Adrenal gland (tissue), 12 donors: ENCODE data around the gene CRYBG3. TPM values are rescaled to one million over a fixed set of nuclear protein-coding genes. Genes with fewer than 3 reads are reported as not detected.

Source experiments
- DNase-seq, 7 donors: peaks; one replicate each; pipeline ENCODE4 v3.0.0-alpha.2; 2019 to 2020
- H3K27ac ChIP-seq, 5 donors: fragments of 200-600 bp; sonication (generic) in 4 of 5; 1 replicate in 3 of 5; 2 replicates in 2 of 5; pipeline versions ENCODE4 v1.5.1 to v1.8.0; 2016 to 2020; ENCODE audit warnings: mild to moderate bottlenecking in 1 of 5
- H3K27me3 ChIP-seq: fragments of 200-600 bp; 2 replicates; pipeline ENCODE4 v1.8.0; 2021
- H3K36me3 ChIP-seq, 2 donors: fragments of 200-600 bp; replicated peaks in 1 of 2; 1 replicate in 1 of 2; 2 replicates in 1 of 2; pipeline versions ENCODE4 v1.5.1 to v1.8.0; 2018 to 2022
- H3K4me1 ChIP-seq, 2 donors: fragments of 200-600 bp; replicated peaks in 1 of 2; 1 replicate in 1 of 2; 2 replicates in 1 of 2; pipeline versions ENCODE4 v1.5.1 to v1.8.0; 2018 to 2021
- H3K4me3 ChIP-seq, 4 donors: fragments of 200-600 bp; sonication (generic) in 3 of 4; one replicate each; pipeline ENCODE4 v1.5.1; 2016 to 2018
- H3K9me3 ChIP-seq, 3 donors: fragments of 200-600 bp; sonication (generic) in 1 of 3; replicated peaks in 1 of 3; 1 replicate in 2 of 3; 2 replicates in 1 of 3; pipeline versions ENCODE4 v1.5.1 to v1.8.0; 2016 to 2021
- CTCF ChIP-seq, 6 experiments: fragments of 450-650 bp in 4 of 6; fragments of 200-600 bp in 2 of 6; sonication (generic) in 1 of 6; IDR thresholded peaks; 1 replicate in 5 of 6; 2 replicates in 1 of 6; pipeline versions ENCODE4 v1.5.1 to v1.8.0; 2016 to 2021; ENCODE audit warnings: antibody characterized with exemption in 6 of 6, mild to moderate bottlenecking in 2 of 6, moderate library complexity in 1 of 6
- POLR2A ChIP-seq, 2 donors: fragments of 450-650 bp; IDR thresholded peaks; one replicate each; pipeline ENCODE4 v1.6.1; 2017; ENCODE audit warnings: antibody characterized with exemption in 2 of 2, mild to moderate bottlenecking in 2 of 2, moderate library complexity in 1 of 2
- WGBS, 4 donors: extraction: QIAGEN DNeasy Blood & Tissue Kit in 2 of 4; methylation state at CpG; one replicate each; pipeline versions ENCODE4 v1.1.5 to v1.1.7; 2013 to 2017; 5-methylcytosine and 5-hydroxymethylcytosine counted together
- intact Hi-C, 2 donors: fragments of 100-400 bp; cut with DNase I; formaldehyde crosslinking; loops; one replicate each; pipeline versions ENCODE4 v1.14.1 to v1.15.0; 2022 to 2023
- polyA plus RNA-seq, 3 donors: library from polyadenylated mRNA; stranded (reverse); fragments of 200-250 nt in 2 of 3; fragments of 350-450 nt in 1 of 3; fragmentation: Illumina TruSeq in 1 of 3; extraction: RNeasy Lipid Tissue Mini Kit (QIAGEN cat#74804) in 1 of 3; gene quantifications; one replicate each; pipeline ENCODE4 v1.2.3, GENCODE V29; 2013 to 2014
- total RNA-seq, 9 donors: library from RNA; depleted of rRNA in 4 of 9; stranded (reverse); fragments of >200 nt in 4 of 9; fragments of 120-200 nt in 1 of 9; fragmentation: NEBNext Ultra II Directional in 1 of 9; extraction: Animal tissue kit (Norgen Biotek cat#: 25700) in 1 of 9; gene quantifications; one replicate each; pipeline versions ENCODE4 v1.1.0 to v1.2.4, GENCODE V29; 2013 to 2023
- donor health status: healthy with polysubstance abuse.
- donor health status: Bipolar disorder and iron deficiency.
- donor health status: DM: yes; HTN: yes; CAD: no.
- donor health status: DM: no; HTN: no; CAD: no.
- donor health status: DM: no; HTN: no; CAD: no.
- donor health status: DM: yes; HTN: yes; CAD: no.

CRYBG3 gene
- total and polyA plus RNA-seq, 12 donors: 2.7 to 25.0 (median 12.5) TPM

- H3K9me3 ChIP-seq: no peaks in the 10 kb centered on the region
- peaks cover 0 to 7% of the 10 kb centered on the region in 2 donors for H3K4me1 ChIP-seq
- H3K4me3 ChIP-seq: no peak overlapping the region
- H3K27ac ChIP-seq: no peak overlapping the region
- H3K27me3 ChIP-seq: no peaks in the 10 kb centered on the region
- intact Hi-C loops: no loop called here
- peaks cover 0 to 21% of the 10 kb centered on the region in 2 donors for H3K36me3 ChIP-seq
- TF ChIP-seq POLR2A (IDR thresholded peaks at IDR 0.05): no peak
- TF ChIP-seq CTCF (IDR thresholded peaks at IDR 0.05): no peak
- no peak for DNase-seq
- WGBS, 4 donors: 66 to 82% (median 75%) methylated on average over 3 of the region's 3 CpGs
Measured at GRCh38 chr3:97911459-97911858, 89.6 kb downstream of the CRYBG3 start.

- 81 to 90% (median 88%) methylated on average over 2 of the region's 2 CpGs for WGBS, 4 donors
- no peak for TF ChIP-seq POLR2A (IDR thresholded peaks at IDR 0.05)
- no peak for TF ChIP-seq CTCF (IDR thresholded peaks at IDR 0.05)
- Histone ChIP-seq H3K27me3 (no peaks in the 10 kb centered on the region), H3K36me3 (peaks cover 0 to 21% of the 10 kb centered on the region in 2 donors), H3K4me1 (peaks cover 0 to 22% of the 10 kb centered on the region in 2 donors), H3K27ac (no peak overlapping the region), H3K4me3 (no peak overlapping the region), H3K9me3 (no peaks in the 10 kb centered on the region)
- intact Hi-C loops: no loop called here
- DNase-seq: no peak
Measured at GRCh38 chr3:97914388-97914787, 92.6 kb downstream of the CRYBG3 start.

GRCh38 chr3:97916576-97916975 is 94.8 kb downstream of the CRYBG3 start:
- no peak overlapping the region for H3K27ac ChIP-seq
- DNase-seq: no peak
- H3K4me1 ChIP-seq: peaks cover 0 to 17% of the 10 kb centered on the region in 2 donors
- H3K9me3 ChIP-seq: no peaks in the 10 kb centered on the region
- intact Hi-C loops: no loop called here
- peaks cover 0 to 21% of the 10 kb centered on the region in 2 donors for H3K36me3 ChIP-seq
- H3K27me3 ChIP-seq: no peaks in the 10 kb centered on the region
- no peak for TF ChIP-seq POLR2A (IDR thresholded peaks at IDR 0.05)
- TF ChIP-seq CTCF (IDR thresholded peaks at IDR 0.05): no peak
- no peak overlapping the region for H3K4me3 ChIP-seq

GRCh38 chr3:97917813-97918536 is 96.2 kb downstream of the CRYBG3 start:
- Histone ChIP-seq H3K4me3 (no peak overlapping the region), H3K27ac (peak overlapping the region in 1 of 5 donors; percentile 1), H3K27me3 (no peaks in the 10 kb centered on the region), H3K4me1 (peaks cover 0 to 15% of the 10 kb centered on the region in 2 donors), H3K9me3 (no peaks in the 10 kb centered on the region), H3K36me3 (peaks cover 0 to 17% of the 10 kb centered on the region in 2 donors)
- no peak for DNase-seq
- intact Hi-C loops: no loop called here
- WGBS, 4 donors: 41 to 56% (median 54%) methylated on average over 3 of the region's 3 CpGs
- TF ChIP-seq POLR2A (IDR thresholded peaks at IDR 0.05) (no peak), CTCF (IDR thresholded peaks at IDR 0.05) (no peak)
